HG02623 (cell line): ENCODE data around the gene KLHL29.
"Not testable (repeated sequence)": the region's sequence is repeated elsewhere in the genome, so short reads cannot be mapped to it uniquely, and the experiment has no call there.

ENCODE experiments used
- ATAC-seq: cut with Tn5 transposase; IDR thresholded peaks from one replicate; pipeline ENCODE4 v1.9.1; 2021; ENCODE audit warnings: moderate library complexity; ENCODE audit not compliant: unreplicated experiment

The KLHL29 gene

GRCh38 chr2:23698721-23699579 is 314.0 kb downstream of the KLHL29 start:
- ATAC-seq = no peak

GRCh38 chr2:23699580-23699925 is 314.6 kb downstream of the KLHL29 start:
- no peak for ATAC-seq

- no peak for ATAC-seq
These were observed 315.6 kb downstream of the KLHL29 start for GRCh38 chr2:23700627-23701026.

- ATAC-seq = no peak
These were observed 318.1 kb downstream of the KLHL29 start for GRCh38 chr2:23703037-23703582.

- ATAC-seq = no peak
These were observed 318.8 kb downstream of the KLHL29 start for GRCh38 chr2:23703583-23704385.

GRCh38 chr2:23705771-23706612 is 321.0 kb downstream of the KLHL29 start:
- no peak for ATAC-seq

- no peak for ATAC-seq
These were observed 321.7 kb downstream of the KLHL29 start for GRCh38 chr2:23706613-23707078.

GRCh38 chr2:23707096-23707495 is 322.1 kb downstream of the KLHL29 start:
- no peak for ATAC-seq

- ATAC-seq = no peak
These were observed 323.8 kb downstream of the KLHL29 start for GRCh38 chr2:23708771-23709170.

- ATAC-seq = no peak
These were observed 324.3 kb downstream of the KLHL29 start for GRCh38 chr2:23709311-23709710.

- no peak for ATAC-seq
These were observed 327.2 kb downstream of the KLHL29 start for GRCh38 chr2:23711979-23712755.

- no peak for ATAC-seq
These were observed 327.8 kb downstream of the KLHL29 start for GRCh38 chr2:23712756-23713151.

GRCh38 chr2:23713351-23713750 is 328.4 kb downstream of the KLHL29 start:
- ATAC-seq = no peak

- ATAC-seq = no peak
These were observed 334.1 kb downstream of the KLHL29 start for GRCh38 chr2:23718931-23719700.

GRCh38 chr2:23719716-23720115 is 334.7 kb downstream of the KLHL29 start:
- no peak for ATAC-seq

- no peak for ATAC-seq
These were observed 335.9 kb downstream of the KLHL29 start for GRCh38 chr2:23720705-23721453.

- ATAC-seq = no peak
These were observed 336.5 kb downstream of the KLHL29 start for GRCh38 chr2:23721454-23721826.

- no peak for ATAC-seq
These were observed 337.3 kb downstream of the KLHL29 start for GRCh38 chr2:23722255-23722654.

GRCh38 chr2:23723029-23723428 is 338.1 kb downstream of the KLHL29 start:
- not testable (repeated sequence) for ATAC-seq
